Keratinocyte (primary cell): Measurements from ENCODE around the gene SBNO1.

Experiments
- CTCF ChIP-seq, 3 experiments: IDR thresholded peaks in 1 of 3; conservative IDR thresholded peaks in 1 of 3; optimal IDR thresholded peaks in 1 of 3; 2 replicates in 2 of 3; 3 replicates in 1 of 3; pipeline versions ENCODE3 to v1.5.1; 2011; ENCODE audit warnings: low read length in 3 of 3, mild to moderate bottlenecking in 3 of 3, moderate library complexity in 2 of 3, control low read depth in 1 of 3, inconsistent platforms in 1 of 3; ENCODE audit not compliant: insufficient read depth in 2 of 3; ENCODE audit errors: extremely low read depth in 1 of 3
- EZH2 ChIP-seq: IDR thresholded peaks from one replicate; pipeline ENCODE4 v1.6.1; 2012; ENCODE audit warnings: inconsistent platforms, mild to moderate bottlenecking, low read length, moderate library complexity

DNA sequence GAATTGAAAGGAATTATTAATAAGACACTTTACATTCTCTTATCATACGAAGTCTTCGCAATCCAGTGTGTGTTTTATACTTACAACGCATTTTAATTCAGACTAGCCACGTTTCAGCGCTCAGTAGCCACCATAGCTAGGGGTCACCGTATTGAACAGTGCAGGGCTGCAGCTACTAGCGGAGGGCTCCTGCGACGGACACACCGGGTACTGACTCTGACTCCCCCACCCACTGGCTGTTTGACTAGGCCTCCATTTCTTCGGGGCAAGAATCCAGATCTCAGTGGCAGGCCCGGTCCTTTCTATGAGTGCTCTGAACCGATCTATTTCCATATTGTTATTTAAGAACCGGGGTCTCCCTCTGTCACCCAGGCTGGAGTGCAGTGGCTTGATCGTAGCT lies 91.5 kb downstream of the SBNO1 start:
- TF ChIP-seq CTCF (optimal IDR thresholded peaks at IDR 0.05 in 1 of 3, IDR thresholded peaks at IDR 0.05 in 1 of 3, conservative IDR thresholded peaks at IDR 0.05 in 1 of 3; ENCODE audit: extremely low read depth in 1 of 3, insufficient read depth in 2 of 3, low read length in 3 of 3) (no peak), EZH2 (no peak)
